Stimulated activated CD4-positive, alpha-beta T cell treated with anti-CD3 and anti-CD28 coated beads, Interleukin-1b, Interleukin-23, amount 100 ng/mL, for 24 hours (primary cell): Measurements from ENCODE around the gene MAD2L2.

ENCODE experiments used
- DNase-seq, 4 experiments: peaks; one replicate each; pipeline ENCODE4 v3.0.0-alpha.2; 2020; ENCODE audit warnings: low read depth in 4 of 4, low spot score in 1 of 4

The MAD2L2 gene

GRCh38 chr1:11705596-11705995, 24.6 kb upstream of the MAD2L2 start:
- no peak for DNase-seq

DNA sequence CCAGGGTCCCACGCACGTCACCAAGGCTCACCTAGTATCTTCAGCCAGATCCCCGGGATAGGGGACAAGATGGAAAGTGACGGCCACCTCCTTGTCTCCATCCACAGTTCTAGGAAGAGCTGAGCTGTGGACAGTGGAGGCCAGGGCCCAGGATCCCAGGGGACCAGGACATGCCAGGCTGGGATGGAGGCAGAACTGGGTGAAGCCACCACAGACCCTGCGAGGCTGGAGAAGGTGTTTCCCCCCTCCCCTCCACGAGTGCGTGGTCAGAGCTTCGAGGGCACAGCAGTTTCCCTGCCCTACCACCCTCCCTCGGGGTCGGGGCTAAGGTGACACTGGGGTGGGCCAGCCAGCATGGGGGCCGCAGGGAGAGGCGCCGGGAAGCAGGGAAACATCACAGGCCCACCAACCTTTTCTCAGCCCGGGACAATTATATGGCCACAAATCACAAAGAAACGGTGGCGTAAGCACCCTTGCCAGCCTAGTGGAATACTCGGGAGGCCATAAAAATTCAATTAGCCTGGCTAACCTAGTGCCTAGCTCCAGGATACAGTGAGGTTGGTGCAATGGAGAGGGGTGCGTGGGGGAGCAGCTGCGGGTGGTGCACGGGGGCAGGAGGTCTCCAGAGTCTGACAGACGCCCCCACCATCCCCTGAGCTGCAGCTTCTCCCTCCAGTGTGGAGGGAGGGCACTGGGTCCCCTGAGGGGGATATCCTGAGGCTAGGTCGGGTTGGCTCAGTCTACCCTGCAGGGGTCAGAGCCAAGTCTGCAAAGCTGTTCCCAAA, 23.9 kb upstream of the MAD2L2 start:
- no peak for DNase-seq

DNA sequence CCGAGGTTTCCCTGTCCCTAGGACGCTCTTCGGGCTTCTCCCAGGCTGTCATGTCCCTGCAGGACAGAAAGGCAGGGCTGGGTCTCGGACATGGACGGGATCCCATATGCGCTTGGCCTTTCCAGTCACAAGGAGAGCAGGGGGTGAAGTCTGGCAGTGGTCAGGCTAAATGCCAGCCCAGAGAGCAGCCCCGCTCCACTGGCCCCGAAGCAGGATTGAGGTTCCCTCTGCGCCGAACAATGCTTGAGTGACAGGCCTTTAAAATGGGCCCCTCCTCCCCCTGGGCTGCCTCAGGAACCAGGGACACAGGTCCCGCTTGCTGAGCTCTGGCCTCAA, 23.2 kb upstream of the MAD2L2 start:
- no peak for DNase-seq

- no peak for DNase-seq
These were observed 22.6 kb upstream of the MAD2L2 start for GRCh38 chr1:11703357-11704193.

DNA sequence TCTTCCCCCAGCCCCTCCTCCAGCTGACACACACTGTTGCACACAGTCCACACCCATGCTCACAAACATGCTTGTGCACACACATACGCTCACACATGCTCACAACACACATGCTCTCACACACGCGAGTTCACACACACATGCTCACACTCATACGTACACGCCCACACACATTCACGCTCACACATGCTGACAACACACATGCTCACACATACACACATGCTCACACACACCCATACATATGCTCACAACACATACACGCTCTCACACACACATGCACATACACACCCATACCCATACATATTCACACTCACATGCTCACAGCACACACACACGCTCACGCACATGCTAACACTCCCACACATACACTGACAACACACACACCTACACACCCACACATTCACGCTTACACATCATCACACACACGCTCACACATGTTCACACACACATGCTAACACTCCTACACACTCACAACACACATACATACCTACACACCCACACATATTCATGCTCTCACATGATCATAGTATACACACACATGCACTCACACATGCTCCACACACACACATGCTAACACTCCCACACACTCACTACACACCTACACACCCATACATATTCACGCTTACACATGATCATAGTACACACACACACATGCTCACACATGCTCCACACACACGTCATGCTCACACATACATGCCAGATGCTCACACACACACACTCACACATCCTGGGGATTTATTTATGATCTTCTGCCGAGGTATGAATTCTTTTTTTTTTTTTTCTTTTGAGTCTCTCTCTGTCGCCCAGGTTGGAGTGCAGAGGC, 21.2 kb upstream of the MAD2L2 start:
- no peak for DNase-seq

- no peak for DNase-seq
These were observed 20.6 kb upstream of the MAD2L2 start for GRCh38 chr1:11701551-11701961.

DNA sequence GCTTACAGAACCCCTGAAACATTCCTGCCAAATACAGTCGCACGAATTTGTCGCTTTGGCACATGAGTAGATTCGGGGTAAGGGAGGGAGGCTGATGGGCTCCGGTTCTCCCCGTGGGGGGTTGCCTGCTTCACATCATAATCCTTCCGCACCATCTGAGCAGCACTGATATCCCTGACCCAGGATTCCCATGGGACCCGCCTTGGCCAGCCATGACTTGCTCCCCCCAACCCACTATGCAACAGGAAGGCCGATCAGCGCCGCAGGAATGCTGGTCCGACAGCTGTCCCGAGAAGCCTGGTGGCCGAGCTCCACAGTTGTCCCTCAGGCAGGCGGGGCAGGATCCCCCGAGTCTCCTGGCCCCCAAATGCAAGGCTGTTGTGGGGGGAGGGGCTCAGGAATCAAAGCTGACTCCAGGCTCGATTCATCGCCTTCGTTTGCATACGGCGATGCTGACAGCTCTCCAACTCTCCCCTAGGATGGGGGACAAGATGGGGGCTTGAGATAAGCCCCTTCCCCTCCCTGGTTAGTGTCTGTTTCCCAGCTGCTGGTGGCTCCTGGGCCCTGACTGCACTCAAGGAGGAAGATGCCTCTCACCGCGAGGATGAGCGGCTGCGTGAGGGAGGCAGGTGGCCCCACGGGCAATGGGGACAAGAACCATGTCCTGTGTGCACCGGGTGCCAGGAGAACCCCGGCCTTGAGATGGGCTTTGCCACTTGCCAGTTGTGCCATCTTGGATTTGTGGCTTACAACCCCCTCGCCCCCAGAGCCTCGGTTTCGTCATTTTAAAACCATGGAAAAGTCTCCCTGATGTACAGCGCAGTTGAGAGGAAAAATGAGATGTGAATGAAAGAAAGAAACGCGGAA, 19.9 kb upstream of the MAD2L2 start:
- no peak for DNase-seq

DNA sequence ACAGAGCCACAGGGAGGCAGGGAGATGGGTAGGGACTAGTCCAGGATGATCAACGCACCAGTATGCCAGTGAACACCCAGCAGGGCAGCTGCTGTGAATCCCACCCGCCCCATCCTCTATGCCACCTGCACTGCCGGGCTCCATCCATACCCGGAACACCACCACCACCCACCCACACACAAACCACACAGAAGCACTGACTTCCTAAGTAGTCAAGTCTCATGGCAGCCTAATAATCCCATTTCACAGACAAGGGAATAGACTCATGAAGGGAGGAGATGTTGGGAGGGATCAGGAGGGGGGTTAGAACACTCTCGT, 16.9 kb upstream of the MAD2L2 start:
- no peak for DNase-seq

- DNase-seq: no peak
These were observed 16.4 kb upstream of the MAD2L2 start for GRCh38 chr1:11697188-11697892.

DNA sequence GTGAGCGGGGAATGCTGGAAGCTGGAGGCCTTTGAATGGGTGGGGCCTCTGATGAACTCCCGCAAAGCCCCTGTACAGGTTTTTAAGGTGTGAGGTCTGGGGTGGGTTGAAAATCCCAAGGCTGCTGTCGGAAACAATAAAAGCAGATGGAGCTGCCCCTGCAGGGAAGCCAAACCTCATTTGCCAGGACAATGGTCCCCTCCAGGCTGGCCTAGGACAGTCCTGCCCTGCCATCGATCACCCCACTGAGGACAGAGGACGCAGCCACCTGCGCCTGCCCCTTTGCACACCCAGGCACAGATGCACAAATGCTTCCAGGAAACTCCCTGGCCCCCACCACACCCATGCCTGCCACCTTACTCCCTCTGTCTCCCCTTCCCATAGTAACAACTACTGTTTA, 14.9 kb upstream of the MAD2L2 start:
- no peak for DNase-seq

DNA sequence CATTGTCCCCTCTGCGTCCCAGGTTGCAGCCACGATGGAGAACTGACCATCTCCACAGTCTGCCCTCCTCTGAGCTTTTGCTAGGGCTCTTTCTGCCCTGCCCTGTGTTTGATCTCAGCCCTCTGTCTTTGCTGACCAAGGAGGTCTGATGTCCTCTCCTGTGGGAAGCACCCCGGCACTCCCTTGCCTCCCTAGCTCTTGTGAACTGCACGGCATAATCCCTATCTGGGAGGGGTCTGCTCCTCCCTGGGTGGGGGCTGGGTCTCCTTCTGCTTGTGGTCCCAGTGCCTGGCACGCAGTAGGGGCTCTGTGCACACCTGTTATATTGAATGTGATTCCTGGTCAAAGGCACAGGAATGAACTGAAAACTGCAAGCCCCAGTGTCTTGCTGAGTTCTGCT, 13.0 kb upstream of the MAD2L2 start:
- DNase-seq: no peak

- no peak for DNase-seq
These were observed 12.2 kb upstream of the MAD2L2 start for GRCh38 chr1:11693024-11693590.

- no peak for DNase-seq
These were observed 11.2 kb upstream of the MAD2L2 start for GRCh38 chr1:11691928-11692711.

GRCh38 chr1:11691302-11691914, 10.5 kb upstream of the MAD2L2 start, which contains the start of gene DRAXIN:
Gene DRAXIN (plus strand): TSS chr1:11691710. CDS start chr1:11706259, 14,549 bp downstream.
- DNase-seq: no peak

GRCh38 chr1:11690397-11691301, 9.7 kb upstream of the MAD2L2 start:
- no peak for DNase-seq

- no peak for DNase-seq
These were observed 7.6 kb upstream of the MAD2L2 start for GRCh38 chr1:11688506-11688905.

DNA sequence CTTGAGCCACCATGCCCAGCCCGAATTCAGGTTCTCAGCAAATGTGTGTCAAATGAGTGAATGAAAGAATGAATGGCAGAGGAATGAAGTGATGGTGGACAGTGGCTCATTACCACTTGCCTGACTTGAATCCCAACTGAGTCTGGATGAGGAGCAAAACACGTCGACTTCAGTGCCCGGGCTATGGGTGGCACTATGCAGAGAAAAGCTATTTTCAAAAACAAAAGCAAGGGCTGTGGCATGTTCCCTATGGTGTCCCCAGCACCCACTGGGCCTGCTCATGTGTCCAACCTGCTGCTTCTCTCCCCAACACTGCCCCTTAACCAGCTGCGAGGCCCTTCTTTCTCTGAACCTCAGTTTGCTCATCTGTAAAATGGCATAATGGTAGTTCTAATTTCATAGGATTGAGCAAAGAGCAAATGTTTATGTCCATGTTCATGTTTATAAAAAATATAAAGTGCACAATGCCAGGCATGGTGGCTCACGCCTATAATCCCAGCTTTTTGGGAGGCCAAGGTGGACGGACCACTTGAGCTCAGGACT, 4.3 kb upstream of the MAD2L2 start:
- DNase-seq: no peak
